ENCODE results near the gene ETNK2.

- TF ChIP-seq POLR2AphosphoS5 (IDR thresholded peaks at IDR 0.05) (no peak), POLR2A (IDR thresholded peaks at IDR 0.05) (no peak)
- TF ChIP-seq, protein P1, sequence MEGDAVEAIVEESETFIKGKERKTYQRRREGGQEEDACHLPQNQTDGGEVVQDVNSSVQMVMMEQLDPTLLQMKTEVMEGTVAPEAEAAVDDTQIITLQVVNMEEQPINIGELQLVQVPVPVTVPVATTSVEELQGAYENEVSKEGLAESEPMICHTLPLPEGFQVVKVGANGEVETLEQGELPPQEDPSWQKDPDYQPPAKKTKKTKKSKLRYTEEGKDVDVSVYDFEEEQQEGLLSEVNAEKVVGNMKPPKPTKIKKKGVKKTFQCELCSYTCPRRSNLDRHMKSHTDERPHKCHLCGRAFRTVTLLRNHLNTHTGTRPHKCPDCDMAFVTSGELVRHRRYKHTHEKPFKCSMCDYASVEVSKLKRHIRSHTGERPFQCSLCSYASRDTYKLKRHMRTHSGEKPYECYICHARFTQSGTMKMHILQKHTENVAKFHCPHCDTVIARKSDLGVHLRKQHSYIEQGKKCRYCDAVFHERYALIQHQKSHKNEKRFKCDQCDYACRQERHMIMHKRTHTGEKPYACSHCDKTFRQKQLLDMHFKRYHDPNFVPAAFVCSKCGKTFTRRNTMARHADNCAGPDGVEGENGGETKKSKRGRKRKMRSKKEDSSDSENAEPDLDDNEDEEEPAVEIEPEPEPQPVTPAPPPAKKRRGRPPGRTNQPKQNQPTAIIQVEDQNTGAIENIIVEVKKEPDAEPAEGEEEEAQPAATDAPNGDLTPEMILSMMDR (IDR thresholded peaks at IDR 0.05) = no peak
These were observed 6.8 kb downstream of the ETNK2 start for GRCh38 chr1:204145033-204145504.

All from upper lobe of left lung (tissue), 4 donors.